Stimulated activated CD8-positive, alpha-beta memory T cell treated with anti-CD3 and anti-CD28 coated beads, Interleukin-2, amount 100 ng/mL, for 48 hours (primary cell): Measurements from ENCODE around the gene TRPC6.
"Not testable (repeated sequence)": the region's sequence is repeated elsewhere in the genome, so short reads cannot be mapped to it uniquely, and the experiment has no call there.

ENCODE experiments used
- DNase-seq, 2 donors: peaks; one replicate each; pipeline ENCODE4 v3.0.0-alpha.2; 2020; ENCODE audit warnings: low read depth in 2 of 2

TRPC6 gene

GRCh38 chr11:101448881-101449442 lies 134.8 kb downstream of the TRPC6 start:
- no peak for DNase-seq

- DNase-seq = no peak
These were observed 137.1 kb downstream of the TRPC6 start for GRCh38 chr11:101446726-101447125.

- DNase-seq = no peak
These were observed 137.6 kb downstream of the TRPC6 start for GRCh38 chr11:101446238-101446637.

- no peak for DNase-seq
These were observed 138.0 kb downstream of the TRPC6 start for GRCh38 chr11:101445761-101446160.

- DNase-seq = no peak
These were observed 139.0 kb downstream of the TRPC6 start for GRCh38 chr11:101444851-101445250.

- DNase-seq = no peak
These were observed 139.6 kb downstream of the TRPC6 start for GRCh38 chr11:101444164-101444563.

GRCh38 chr11:101442936-101443521 lies 140.8 kb downstream of the TRPC6 start:
- DNase-seq = no peak

- DNase-seq = no peak
These were observed 141.6 kb downstream of the TRPC6 start for GRCh38 chr11:101442171-101442570.

GRCh38 chr11:101441747-101442146 lies 142.1 kb downstream of the TRPC6 start:
- no peak for DNase-seq

GRCh38 chr11:101439488-101439887 lies 144.3 kb downstream of the TRPC6 start:
- DNase-seq = no peak

- not testable (repeated sequence) for DNase-seq
These were observed 145.1 kb downstream of the TRPC6 start for GRCh38 chr11:101438708-101439107.

GRCh38 chr11:101438126-101438525 lies 145.7 kb downstream of the TRPC6 start:
- no peak for DNase-seq

- DNase-seq = no peak
These were observed 147.2 kb downstream of the TRPC6 start for GRCh38 chr11:101436511-101437142.

GRCh38 chr11:101435408-101435973 lies 148.3 kb downstream of the TRPC6 start:
- DNase-seq = no peak

- DNase-seq = no peak
These were observed 149.7 kb downstream of the TRPC6 start for GRCh38 chr11:101434026-101434643.

- DNase-seq = no peak
These were observed 150.7 kb downstream of the TRPC6 start for GRCh38 chr11:101433151-101433550.

GRCh38 chr11:101429703-101430540 lies 153.9 kb downstream of the TRPC6 start:
- no peak for DNase-seq

- DNase-seq = no peak
These were observed 154.9 kb downstream of the TRPC6 start for GRCh38 chr11:101428918-101429317.

GRCh38 chr11:101407324-101407723 lies 176.5 kb downstream of the TRPC6 start:
- DNase-seq = no peak
